ENCODE data around the gene SPHK2. TPM values are rescaled to one million over a fixed set of nuclear protein-coding genes. Genes with fewer than 3 reads are reported as not detected.

The SPHK2 gene
- total and polyA plus RNA-seq, 2 experiments from 2014 or later: 18.3 to 50.3 TPM

DNA sequence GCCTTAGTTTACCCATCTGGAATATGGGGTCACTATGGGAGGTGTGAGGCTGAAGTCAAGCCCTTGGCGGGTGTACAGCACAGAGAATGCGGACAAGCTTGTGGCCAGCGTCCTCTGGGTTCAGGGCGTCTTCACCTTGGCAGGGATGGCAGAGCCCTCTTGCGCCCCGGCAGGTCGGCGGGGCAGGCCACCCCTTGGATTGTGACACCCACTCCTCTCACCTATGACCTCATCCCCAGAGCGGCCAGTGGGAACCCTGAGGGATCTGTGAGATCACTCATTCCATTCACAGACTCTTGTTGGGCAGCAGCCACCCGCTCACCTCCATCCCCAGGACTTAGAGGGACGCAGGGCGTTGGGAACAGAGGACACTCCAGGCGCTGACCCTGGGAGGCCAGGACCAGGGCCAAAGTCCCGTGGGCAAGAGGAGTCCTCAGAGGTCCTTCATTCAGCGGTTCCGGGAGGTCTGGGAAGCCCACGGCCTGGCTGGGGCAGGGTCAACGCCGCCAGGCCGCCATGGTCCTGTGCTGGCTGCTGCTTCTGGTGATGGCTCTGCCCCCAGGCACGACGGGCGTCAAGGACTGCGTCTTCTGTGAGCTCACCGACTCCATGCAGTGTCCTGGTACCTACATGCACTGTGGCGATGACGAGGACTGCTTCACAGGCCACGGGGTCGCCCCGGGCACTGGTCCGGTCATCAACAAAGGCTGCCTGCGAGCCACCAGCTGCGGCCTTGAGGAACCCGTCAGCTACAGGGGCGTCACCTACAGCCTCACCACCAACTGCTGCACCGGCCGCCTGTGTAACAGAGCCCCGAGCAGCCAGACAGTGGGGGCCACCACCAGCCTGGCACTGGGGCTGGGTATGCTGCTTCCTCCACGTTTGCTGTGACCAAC lies 12.6 kb upstream of the SPHK2 start, which contains the start of gene SPACA4:
TSS of gene SPACA4 (plus strand) at position 280 of the 896 bp plus-strand sequence. CDS start at position 517, 237 bp downstream.
- TF ChIP-seq EZH2phosphoT487 (IDR thresholded peaks at IDR 0.05; ENCODE audit: unreplicated experiment) (no peak), STAT1 (IDR thresholded peaks at IDR 0.05; ENCODE audit: unreplicated experiment) (no peak), CREB1 (CRISPR knock-in tag; IDR thresholded peaks at IDR 0.05; ENCODE audit: low read depth) (no peak)
- Mint-ChIP-seq H3K9me3 (no peaks in the 10 kb centered on the region), H3K27ac (no peak within 1 kb of the TSS), H3K4me3 (no peak within 1 kb of the TSS), H3K4me1 (peaks cover 8% of the 10 kb centered on the region; the same call in 2 of the 3 replicates), H3K27me3 (ENCODE audit: insufficient read depth, low read depth, poor library complexity) (peaks cover 15% of the 10 kb centered on the region), H3K36me3 (ENCODE audit: low read depth) (peaks cover under 1% of the 10 kb centered on the region; the same call in 1 of the 3 replicates)
- no peaks in the 10 kb centered on the region for H3F3A ChIP-seq (replicated peaks; ENCODE audit: low read depth)
- ATAC-seq (no peak), DNase-seq (ENCODE audit: low spot score) (no peak)
- no peaks in the 10 kb centered on the region for H3K27me3 ChIP-seq (ENCODE audit: insufficient read depth)
- H3K4me1 ChIP-seq (ENCODE audit: insufficient read depth): no peaks in the 10 kb centered on the region
- no peaks in the 10 kb centered on the region for H3K9me2 ChIP-seq (ENCODE audit: insufficient read depth)
- no peak within 1 kb of the TSS for H3K27ac ChIP-seq (ENCODE audit: low read depth)
- no peaks in the 10 kb centered on the region for H3K79me2 ChIP-seq (replicated peaks; ENCODE audit: insufficient read depth)
- no peaks in the 10 kb centered on the region for H3K36me3 ChIP-seq (ENCODE audit: insufficient read depth)
- H4K20me1 ChIP-seq (replicated peaks; ENCODE audit: insufficient read depth): no peaks in the 10 kb centered on the region
- H3K4me3 ChIP-seq: no peak within 1 kb of the TSS
- H3K4me2 ChIP-seq: no peak within 1 kb of the TSS
- H2AFZ ChIP-seq: no peak within 1 kb of the TSS

DNA sequence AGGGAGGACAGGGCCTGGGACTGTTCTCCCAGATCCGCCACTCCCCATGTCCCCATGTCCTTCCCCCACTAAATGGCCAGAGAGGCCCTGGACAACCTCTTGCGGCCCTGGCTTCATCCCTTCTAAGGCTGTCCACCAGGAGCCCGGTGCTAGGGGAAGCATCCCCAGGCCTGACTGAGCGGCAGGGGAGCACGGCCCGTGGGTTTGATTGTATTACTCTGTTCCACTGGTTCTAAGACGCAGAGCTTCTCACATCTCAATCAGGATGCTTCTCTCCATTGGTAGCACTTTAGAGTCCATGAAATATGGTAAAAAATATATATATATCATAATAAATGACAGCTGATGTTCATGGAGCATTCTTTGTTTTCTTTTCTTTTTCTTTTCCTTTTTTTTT lies 11.9 kb upstream of the SPHK2 start:
- H3K9me3 Mint-ChIP-seq: no peaks in the 10 kb centered on the region; the same call in 2 of the 3 replicates
- ATAC-seq (no peak), DNase-seq (ENCODE audit: low spot score) (no peak)
- Histone ChIP-seq H3K79me2 (replicated peaks; ENCODE audit: insufficient read depth) (no peaks in the 10 kb centered on the region), H3K36me3 (ENCODE audit: insufficient read depth) (no peaks in the 10 kb centered on the region), H4K20me1 (replicated peaks; ENCODE audit: insufficient read depth) (no peaks in the 10 kb centered on the region), H2AFZ (no peak overlapping the region), H3K9me2 (ENCODE audit: insufficient read depth) (no peaks in the 10 kb centered on the region), H3K27me3 (ENCODE audit: insufficient read depth) (no peaks in the 10 kb centered on the region), H3K4me2 (no peak overlapping the region), H3K4me1 (ENCODE audit: insufficient read depth) (no peaks in the 10 kb centered on the region), H3F3A (replicated peaks; ENCODE audit: low read depth) (no peaks in the 10 kb centered on the region), H3K4me3 (no peak overlapping the region), H3K27ac (ENCODE audit: low read depth) (no peak overlapping the region)
- no peak overlapping the region for H3K27ac Mint-ChIP-seq
- H3K4me3 Mint-ChIP-seq: no peak overlapping the region
- peaks cover 6% of the 10 kb centered on the region; the same call in 2 of the 3 replicates for H3K4me1 Mint-ChIP-seq
- H3K36me3 Mint-ChIP-seq (ENCODE audit: low read depth): peaks cover 5% of the 10 kb centered on the region
- H3K27me3 Mint-ChIP-seq (ENCODE audit: insufficient read depth, low read depth, poor library complexity): peaks cover 15% of the 10 kb centered on the region
- TF ChIP-seq, protein P1, sequence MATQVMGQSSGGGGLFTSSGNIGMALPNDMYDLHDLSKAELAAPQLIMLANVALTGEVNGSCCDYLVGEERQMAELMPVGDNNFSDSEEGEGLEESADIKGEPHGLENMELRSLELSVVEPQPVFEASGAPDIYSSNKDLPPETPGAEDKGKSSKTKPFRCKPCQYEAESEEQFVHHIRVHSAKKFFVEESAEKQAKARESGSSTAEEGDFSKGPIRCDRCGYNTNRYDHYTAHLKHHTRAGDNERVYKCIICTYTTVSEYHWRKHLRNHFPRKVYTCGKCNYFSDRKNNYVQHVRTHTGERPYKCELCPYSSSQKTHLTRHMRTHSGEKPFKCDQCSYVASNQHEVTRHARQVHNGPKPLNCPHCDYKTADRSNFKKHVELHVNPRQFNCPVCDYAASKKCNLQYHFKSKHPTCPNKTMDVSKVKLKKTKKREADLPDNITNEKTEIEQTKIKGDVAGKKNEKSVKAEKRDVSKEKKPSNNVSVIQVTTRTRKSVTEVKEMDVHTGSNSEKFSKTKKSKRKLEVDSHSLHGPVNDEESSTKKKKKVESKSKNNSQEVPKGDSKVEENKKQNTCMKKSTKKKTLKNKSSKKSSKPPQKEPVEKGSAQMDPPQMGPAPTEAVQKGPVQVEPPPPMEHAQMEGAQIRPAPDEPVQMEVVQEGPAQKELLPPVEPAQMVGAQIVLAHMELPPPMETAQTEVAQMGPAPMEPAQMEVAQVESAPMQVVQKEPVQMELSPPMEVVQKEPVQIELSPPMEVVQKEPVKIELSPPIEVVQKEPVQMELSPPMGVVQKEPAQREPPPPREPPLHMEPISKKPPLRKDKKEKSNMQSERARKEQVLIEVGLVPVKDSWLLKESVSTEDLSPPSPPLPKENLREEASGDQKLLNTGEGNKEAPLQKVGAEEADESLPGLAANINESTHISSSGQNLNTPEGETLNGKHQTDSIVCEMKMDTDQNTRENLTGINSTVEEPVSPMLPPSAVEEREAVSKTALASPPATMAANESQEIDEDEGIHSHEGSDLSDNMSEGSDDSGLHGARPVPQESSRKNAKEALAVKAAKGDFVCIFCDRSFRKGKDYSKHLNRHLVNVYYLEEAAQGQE (IDR thresholded peaks at IDR 0.05; ENCODE audit: unreplicated experiment): no peak
- TF ChIP-seq, protein P2, sequence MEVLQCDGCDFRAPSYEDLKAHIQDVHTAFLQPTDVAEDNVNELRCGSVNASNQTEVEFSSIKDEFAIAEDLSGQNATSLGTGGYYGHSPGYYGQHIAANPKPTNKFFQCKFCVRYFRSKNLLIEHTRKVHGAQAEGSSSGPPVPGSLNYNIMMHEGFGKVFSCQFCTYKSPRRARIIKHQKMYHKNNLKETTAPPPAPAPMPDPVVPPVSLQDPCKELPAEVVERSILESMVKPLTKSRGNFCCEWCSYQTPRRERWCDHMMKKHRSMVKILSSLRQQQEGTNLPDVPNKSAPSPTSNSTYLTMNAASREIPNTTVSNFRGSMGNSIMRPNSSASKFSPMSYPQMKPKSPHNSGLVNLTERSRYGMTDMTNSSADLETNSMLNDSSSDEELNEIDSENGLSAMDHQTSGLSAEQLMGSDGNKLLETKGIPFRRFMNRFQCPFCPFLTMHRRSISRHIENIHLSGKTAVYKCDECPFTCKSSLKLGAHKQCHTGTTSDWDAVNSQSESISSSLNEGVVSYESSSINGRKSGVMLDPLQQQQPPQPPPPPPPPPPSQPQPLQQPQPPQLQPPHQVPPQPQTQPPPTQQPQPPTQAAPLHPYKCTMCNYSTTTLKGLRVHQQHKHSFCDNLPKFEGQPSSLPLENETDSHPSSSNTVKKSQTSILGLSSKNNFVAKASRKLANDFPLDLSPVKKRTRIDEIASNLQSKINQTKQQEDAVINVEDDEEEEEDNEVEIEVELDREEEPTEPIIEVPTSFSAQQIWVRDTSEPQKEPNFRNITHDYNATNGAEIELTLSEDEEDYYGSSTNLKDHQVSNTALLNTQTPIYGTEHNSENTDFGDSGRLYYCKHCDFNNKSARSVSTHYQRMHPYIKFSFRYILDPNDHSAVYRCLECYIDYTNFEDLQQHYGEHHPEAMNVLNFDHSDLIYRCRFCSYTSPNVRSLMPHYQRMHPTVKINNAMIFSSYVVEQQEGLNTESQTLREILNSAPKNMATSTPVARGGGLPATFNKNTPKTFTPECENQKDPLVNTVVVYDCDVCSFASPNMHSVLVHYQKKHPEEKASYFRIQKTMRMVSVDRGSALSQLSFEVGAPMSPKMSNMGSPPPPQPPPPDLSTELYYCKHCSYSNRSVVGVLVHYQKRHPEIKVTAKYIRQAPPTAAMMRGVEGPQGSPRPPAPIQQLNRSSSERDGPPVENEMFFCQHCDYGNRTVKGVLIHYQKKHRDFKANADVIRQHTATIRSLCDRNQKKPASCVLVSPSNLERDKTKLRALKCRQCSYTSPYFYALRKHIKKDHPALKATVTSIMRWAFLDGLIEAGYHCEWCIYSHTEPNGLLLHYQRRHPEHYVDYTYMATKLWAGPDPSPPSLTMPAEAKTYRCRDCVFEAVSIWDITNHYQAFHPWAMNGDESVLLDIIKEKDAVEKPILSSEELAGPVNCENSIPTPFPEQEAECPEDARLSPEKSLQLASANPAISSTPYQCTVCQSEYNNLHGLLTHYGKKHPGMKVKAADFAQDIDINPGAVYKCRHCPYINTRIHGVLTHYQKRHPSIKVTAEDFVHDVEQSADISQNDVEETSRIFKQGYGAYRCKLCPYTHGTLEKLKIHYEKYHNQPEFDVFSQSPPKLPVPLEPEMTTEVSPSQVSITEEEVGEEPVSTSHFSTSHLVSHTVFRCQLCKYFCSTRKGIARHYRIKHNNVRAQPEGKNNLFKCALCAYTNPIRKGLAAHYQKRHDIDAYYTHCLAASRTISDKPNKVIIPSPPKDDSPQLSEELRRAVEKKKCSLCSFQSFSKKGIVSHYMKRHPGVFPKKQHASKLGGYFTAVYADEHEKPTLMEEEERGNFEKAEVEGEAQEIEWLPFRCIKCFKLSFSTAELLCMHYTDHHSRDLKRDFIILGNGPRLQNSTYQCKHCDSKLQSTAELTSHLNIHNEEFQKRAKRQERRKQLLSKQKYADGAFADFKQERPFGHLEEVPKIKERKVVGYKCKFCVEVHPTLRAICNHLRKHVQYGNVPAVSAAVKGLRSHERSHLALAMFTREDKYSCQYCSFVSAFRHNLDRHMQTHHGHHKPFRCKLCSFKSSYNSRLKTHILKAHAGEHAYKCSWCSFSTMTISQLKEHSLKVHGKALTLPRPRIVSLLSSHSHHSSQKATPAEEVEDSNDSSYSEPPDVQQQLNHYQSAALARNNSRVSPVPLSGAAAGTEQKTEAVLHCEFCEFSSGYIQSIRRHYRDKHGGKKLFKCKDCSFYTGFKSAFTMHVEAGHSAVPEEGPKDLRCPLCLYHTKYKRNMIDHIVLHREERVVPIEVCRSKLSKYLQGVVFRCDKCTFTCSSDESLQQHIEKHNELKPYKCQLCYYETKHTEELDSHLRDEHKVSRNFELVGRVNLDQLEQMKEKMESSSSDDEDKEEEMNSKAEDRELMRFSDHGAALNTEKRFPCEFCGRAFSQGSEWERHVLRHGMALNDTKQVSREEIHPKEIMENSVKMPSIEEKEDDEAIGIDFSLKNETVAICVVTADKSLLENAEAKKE (CRISPR knock-in tag; IDR thresholded peaks at IDR 0.05): no peak
- TF ChIP-seq, protein P3, sequence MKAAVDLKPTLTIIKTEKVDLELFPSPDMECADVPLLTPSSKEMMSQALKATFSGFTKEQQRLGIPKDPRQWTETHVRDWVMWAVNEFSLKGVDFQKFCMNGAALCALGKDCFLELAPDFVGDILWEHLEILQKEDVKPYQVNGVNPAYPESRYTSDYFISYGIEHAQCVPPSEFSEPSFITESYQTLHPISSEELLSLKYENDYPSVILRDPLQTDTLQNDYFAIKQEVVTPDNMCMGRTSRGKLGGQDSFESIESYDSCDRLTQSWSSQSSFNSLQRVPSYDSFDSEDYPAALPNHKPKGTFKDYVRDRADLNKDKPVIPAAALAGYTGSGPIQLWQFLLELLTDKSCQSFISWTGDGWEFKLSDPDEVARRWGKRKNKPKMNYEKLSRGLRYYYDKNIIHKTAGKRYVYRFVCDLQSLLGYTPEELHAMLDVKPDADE (IDR thresholded peaks at IDR 0.05): no peak
- no peak for TF ChIP-seq POLR2AphosphoS5 (IDR thresholded peaks at IDR 0.05; ENCODE audit: low read depth)
- no peak for TF ChIP-seq ZNF114 (CRISPR knock-in tag; IDR thresholded peaks at IDR 0.05)
- TF ChIP-seq STAT1 (IDR thresholded peaks at IDR 0.05; ENCODE audit: unreplicated experiment): no peak
- no peak for TF ChIP-seq EZH2 (IDR thresholded peaks at IDR 0.05; ENCODE audit: low read depth, unreplicated experiment)
- TF ChIP-seq EZH2phosphoT487 (IDR thresholded peaks at IDR 0.05; ENCODE audit: unreplicated experiment): no peak

Data from GM23338 (cell line).